Activated T-helper 17 cell treated with anti-CD3 and anti-CD28 coated beads, Interleukin-2, amount 50 U/mL, for 72 hours (primary cell): ENCODE data around the gene YTHDC2. TPM values are rescaled to one million over a fixed set of nuclear protein-coding genes. Genes with fewer than 3 reads are reported as not detected.

ENCODE experiments used
- ATAC-seq: fragments of 150-1000 bp; cut with Tn5 transposase; replicated peaks from 2 replicates; pipeline ENCODE4 v1.10.0; 2021; ENCODE audit warnings: mild to moderate bottlenecking, moderate library complexity
- H3K27ac Mint-ChIP-seq: one replicate; pipeline ENCODE4 v1.8.0; 2022; ENCODE audit warnings: mixed read lengths
- H3K27me3 Mint-ChIP-seq: one replicate; pipeline ENCODE4 v1.8.0; 2022; ENCODE audit warnings: mixed read lengths
- H3K36me3 Mint-ChIP-seq: one replicate; pipeline ENCODE4 v1.8.0; 2022; ENCODE audit warnings: low read depth, mild to moderate bottlenecking, mixed read lengths
- H3K4me1 Mint-ChIP-seq: one replicate; pipeline ENCODE4 v1.8.0; 2022; ENCODE audit warnings: mixed read lengths
- H3K4me3 Mint-ChIP-seq: one replicate; pipeline ENCODE4 v1.8.0; 2022; ENCODE audit warnings: mild to moderate bottlenecking, mixed read lengths
- H3K9me3 Mint-ChIP-seq: one replicate; pipeline ENCODE4 v1.8.0; 2022; ENCODE audit warnings: mixed read lengths
- total RNA-seq, 2 donors: library from RNA; stranded (reverse); gene quantifications; one replicate each; pipeline ENCODE4 v1.2.3, GENCODE V29; 2022

The YTHDC2 gene
- total RNA-seq, 2 donors from 2014 or later = 21.0 to 26.4 TPM

- Mint-ChIP-seq H3K27ac (no peak overlapping the region), H3K4me1 (no peaks in the 10 kb centered on the region), H3K36me3 (no peaks in the 10 kb centered on the region), H3K4me3 (no peak overlapping the region), H3K9me3 (no peaks in the 10 kb centered on the region), H3K27me3 (peaks cover 32% of the 10 kb centered on the region)
- ATAC-seq = no peak
These were observed 8.3 kb upstream of the YTHDC2 start for GRCh38 chr5:113505181-113505580.

GRCh38 chr5:113507601-113508000 is 5.9 kb upstream of the YTHDC2 start:
- Mint-ChIP-seq H3K27me3 (peaks cover 25% of the 10 kb centered on the region), H3K27ac (no peak overlapping the region)
- no peak for ATAC-seq

GRCh38 chr5:113508756-113509155 is 4.7 kb upstream of the YTHDC2 start:
- H3K4me1 Mint-ChIP-seq = peaks cover 4% of the 10 kb centered on the region
- no peaks in the 10 kb centered on the region for H3K36me3 Mint-ChIP-seq
- no peak for ATAC-seq
- peaks cover 25% of the 10 kb centered on the region for H3K27me3 Mint-ChIP-seq
- no peak overlapping the region for H3K27ac Mint-ChIP-seq
- no peaks in the 10 kb centered on the region for H3K9me3 Mint-ChIP-seq
- H3K4me3 Mint-ChIP-seq = no peak overlapping the region

More at GRCh38 chr5:113507601-113508000, 5.9 kb upstream of the YTHDC2 start:
- Mint-ChIP-seq H3K9me3 (no peaks in the 10 kb centered on the region), H3K4me3 (no peak overlapping the region), H3K36me3 (no peaks in the 10 kb centered on the region), H3K4me1 (no peaks in the 10 kb centered on the region)

- Mint-ChIP-seq H3K27ac (no peak overlapping the region), H3K9me3 (no peaks in the 10 kb centered on the region), H3K27me3 (peaks cover 17% of the 10 kb centered on the region), H3K4me1 (peaks cover 20% of the 10 kb centered on the region), H3K36me3 (peaks cover 15% of the 10 kb centered on the region), H3K4me3 (no peak overlapping the region)
- no peak for ATAC-seq
These were observed 2.5 kb upstream of the YTHDC2 start for GRCh38 chr5:113510836-113511451.

- H3K27ac Mint-ChIP-seq = no peak overlapping the region
- peak overlapping the region; percentile 99 for H3K4me3 Mint-ChIP-seq
- no peak for ATAC-seq
- H3K4me1 Mint-ChIP-seq = peaks cover 30% of the 10 kb centered on the region
- no peaks in the 10 kb centered on the region for H3K9me3 Mint-ChIP-seq
- H3K27me3 Mint-ChIP-seq = peaks cover 13% of the 10 kb centered on the region
- peaks cover 21% of the 10 kb centered on the region for H3K36me3 Mint-ChIP-seq
These were observed 1.2 kb upstream of the YTHDC2 start for GRCh38 chr5:113512341-113512740.

GRCh38 chr5:113514289-113514635 is 768 bp downstream of the YTHDC2 start:
- H3K4me3 Mint-ChIP-seq = peak overlapping the region; percentile 99
- peaks cover 32% of the 10 kb centered on the region for H3K4me1 Mint-ChIP-seq
- H3K36me3 Mint-ChIP-seq = peaks cover 34% of the 10 kb centered on the region
- peak overlapping the region; percentile 96 for H3K27ac Mint-ChIP-seq
- peaks cover 8% of the 10 kb centered on the region for H3K27me3 Mint-ChIP-seq
- H3K9me3 Mint-ChIP-seq = no peaks in the 10 kb centered on the region
- no peak for ATAC-seq

- H3K4me1 Mint-ChIP-seq = peaks cover 46% of the 10 kb centered on the region
- no peak for ATAC-seq
These were observed 5.4 kb downstream of the YTHDC2 start for GRCh38 chr5:113518884-113519283.

GRCh38 chr5:113519412-113519811 is 5.9 kb downstream of the YTHDC2 start:
- peaks cover 53% of the 10 kb centered on the region for H3K36me3 Mint-ChIP-seq
- no peak overlapping the region for H3K27ac Mint-ChIP-seq
- H3K27me3 Mint-ChIP-seq = no peaks in the 10 kb centered on the region
- H3K4me1 Mint-ChIP-seq = peaks cover 47% of the 10 kb centered on the region
- H3K9me3 Mint-ChIP-seq = no peaks in the 10 kb centered on the region
- ATAC-seq = no peak
- H3K4me3 Mint-ChIP-seq = peak overlapping the region; percentile 37

More at GRCh38 chr5:113518884-113519283, 5.4 kb downstream of the YTHDC2 start:
- no peaks in the 10 kb centered on the region for H3K9me3 Mint-ChIP-seq
- H3K27me3 Mint-ChIP-seq = no peaks in the 10 kb centered on the region
- no peak overlapping the region for H3K27ac Mint-ChIP-seq
- peaks cover 56% of the 10 kb centered on the region for H3K36me3 Mint-ChIP-seq
- no peak overlapping the region for H3K4me3 Mint-ChIP-seq

- no peaks in the 10 kb centered on the region for H3K9me3 Mint-ChIP-seq
- peaks cover 43% of the 10 kb centered on the region for H3K4me1 Mint-ChIP-seq
- H3K27ac Mint-ChIP-seq = peak overlapping the region; percentile 28
- peak; percentile 96 for ATAC-seq
- peaks cover 46% of the 10 kb centered on the region for H3K36me3 Mint-ChIP-seq
- peak overlapping the region; percentile 37 for H3K4me3 Mint-ChIP-seq
- H3K27me3 Mint-ChIP-seq = no peaks in the 10 kb centered on the region
These were observed 6.9 kb downstream of the YTHDC2 start for GRCh38 chr5:113520429-113520828.

- Mint-ChIP-seq H3K4me1 (peaks cover 38% of the 10 kb centered on the region), H3K4me3 (peak overlapping the region; percentile 37), H3K27ac (peak overlapping the region; percentile 28), H3K27me3 (no peaks in the 10 kb centered on the region), H3K36me3 (peaks cover 42% of the 10 kb centered on the region), H3K9me3 (no peaks in the 10 kb centered on the region)
- ATAC-seq = no peak
These were observed 7.4 kb downstream of the YTHDC2 start for GRCh38 chr5:113520899-113521298.

- Mint-ChIP-seq H3K27me3 (no peaks in the 10 kb centered on the region), H3K9me3 (no peaks in the 10 kb centered on the region), H3K27ac (no peak overlapping the region), H3K36me3 (peaks cover 42% of the 10 kb centered on the region), H3K4me1 (peaks cover 26% of the 10 kb centered on the region), H3K4me3 (peak overlapping the region; percentile 5)
- ATAC-seq = no peak
These were observed 9.7 kb downstream of the YTHDC2 start for GRCh38 chr5:113523168-113523567.

- peak; percentile 37 for ATAC-seq
- Mint-ChIP-seq H3K4me1 (peaks cover 18% of the 10 kb centered on the region), H3K9me3 (no peaks in the 10 kb centered on the region), H3K27ac (no peak overlapping the region), H3K36me3 (peaks cover 43% of the 10 kb centered on the region), H3K27me3 (no peaks in the 10 kb centered on the region), H3K4me3 (peak overlapping the region; percentile 40)
These were observed 11.4 kb downstream of the YTHDC2 start for GRCh38 chr5:113524927-113525326.

- peaks cover 7% of the 10 kb centered on the region for H3K4me1 Mint-ChIP-seq
These were observed 12.9 kb downstream of the YTHDC2 start for GRCh38 chr5:113526421-113526820.

GRCh38 chr5:113527746-113528145 is 14.3 kb downstream of the YTHDC2 start:
- Mint-ChIP-seq H3K9me3 (peaks cover 8% of the 10 kb centered on the region), H3K36me3 (peaks cover 51% of the 10 kb centered on the region), H3K27ac (no peak overlapping the region), H3K27me3 (no peaks in the 10 kb centered on the region), H3K4me3 (no peak overlapping the region), H3K4me1 (peaks cover 7% of the 10 kb centered on the region)
- ATAC-seq = no peak

More at GRCh38 chr5:113526421-113526820, 12.9 kb downstream of the YTHDC2 start:
- no peak overlapping the region for H3K4me3 Mint-ChIP-seq
- H3K27ac Mint-ChIP-seq = no peak overlapping the region
- no peak for ATAC-seq
- no peaks in the 10 kb centered on the region for H3K27me3 Mint-ChIP-seq
- H3K9me3 Mint-ChIP-seq = peaks cover 8% of the 10 kb centered on the region
- peaks cover 43% of the 10 kb centered on the region for H3K36me3 Mint-ChIP-seq

GRCh38 chr5:113531481-113532159 is 18.1 kb downstream of the YTHDC2 start:
- ATAC-seq = no peak
- peaks cover 81% of the 10 kb centered on the region for H3K36me3 Mint-ChIP-seq
- peaks cover 8% of the 10 kb centered on the region for H3K9me3 Mint-ChIP-seq
- H3K27ac Mint-ChIP-seq = no peak overlapping the region
- H3K4me1 Mint-ChIP-seq = no peaks in the 10 kb centered on the region
- no peak overlapping the region for H3K4me3 Mint-ChIP-seq
- H3K27me3 Mint-ChIP-seq = no peaks in the 10 kb centered on the region
